Fibroblast of lung (primary cell): ENCODE data around the gene USP31. TPM values are rescaled to one million over a fixed set of nuclear protein-coding genes. Genes with fewer than 3 reads are reported as not detected.

Experiments
- DNase-seq, 2 donors: peaks; one replicate each; pipeline versions ENCODE4 v3.0.0 to v3.0.0-alpha.2; 2010; ENCODE audit warnings: low read depth in 2 of 2
- H2AFZ ChIP-seq: 2 replicates; pipeline ENCODE4 v1.5.1; 2012; ENCODE audit warnings: low read length, control low read depth, inconsistent platforms
- H3K27ac ChIP-seq: 2 replicates; pipeline ENCODE4 v1.5.1; 2011; ENCODE audit warnings: low read length, control low read depth; ENCODE audit not compliant: insufficient read depth
- H3K27me3 ChIP-seq: 2 replicates; pipeline ENCODE4 v1.5.1; 2011; ENCODE audit warnings: mild to moderate bottlenecking, low read length; ENCODE audit not compliant: control insufficient read depth, insufficient read depth
- H3K36me3 ChIP-seq: 2 replicates; pipeline ENCODE4 v1.5.1; 2011; ENCODE audit warnings: low read length; ENCODE audit not compliant: control insufficient read depth, insufficient read depth
- H3K4me1 ChIP-seq: 2 replicates; pipeline ENCODE4 v1.5.1; 2011; ENCODE audit warnings: low read length; ENCODE audit not compliant: control insufficient read depth, insufficient read depth; ENCODE audit errors: extremely low read depth
- H3K4me2 ChIP-seq: 2 replicates; pipeline ENCODE4 v1.5.1; 2011; ENCODE audit warnings: low read length, control low read depth; ENCODE audit not compliant: insufficient read depth; ENCODE audit errors: extremely low read depth
- H3K4me3 ChIP-seq, 4 experiments: fragments of 200-600 bp in 1 of 4; sonication (generic) in 1 of 4; replicated peaks in 1 of 4; 2 replicates each; pipeline ENCODE4 v1.5.1; 2011 to 2016; ENCODE audit warnings: low read length in 4 of 4, low read depth in 3 of 4, mild to moderate bottlenecking in 3 of 4, control low read depth in 2 of 4, inconsistent platforms in 1 of 4, mixed read lengths in 1 of 4; ENCODE audit not compliant: insufficient read depth in 1 of 4; ENCODE audit errors: control extremely low read depth in 1 of 4
- H3K79me2 ChIP-seq: 2 replicates; pipeline ENCODE4 v1.5.1; 2012; ENCODE audit warnings: mild to moderate bottlenecking, low read length, inconsistent platforms; ENCODE audit not compliant: control insufficient read depth, insufficient read depth
- H3K9ac ChIP-seq: 2 replicates; pipeline ENCODE4 v1.5.1; 2011; ENCODE audit warnings: mild to moderate bottlenecking, low read length, control low read depth; ENCODE audit not compliant: insufficient read depth
- H3K9me3 ChIP-seq: 2 replicates; pipeline ENCODE4 v1.5.1; 2012; ENCODE audit warnings: low read depth, low read length; ENCODE audit not compliant: control insufficient read depth, insufficient read depth
- H4K20me1 ChIP-seq: 2 replicates; pipeline ENCODE4 v1.5.1; 2011; ENCODE audit warnings: low read length; ENCODE audit not compliant: control insufficient read depth, insufficient read depth; ENCODE audit errors: extremely low read depth
- CTCF ChIP-seq, 2 donors: IDR thresholded peaks in 1 of 2; conservative IDR thresholded peaks in 1 of 2; 1 replicate in 1 of 2; 2 replicates in 1 of 2; pipeline ENCODE4 v1.5.1; 2011 to 2012; ENCODE audit warnings: low read length in 2 of 2, control low read depth in 1 of 2, inconsistent platforms in 1 of 2, low read depth in 1 of 2, mild to moderate bottlenecking in 1 of 2
- EZH2 ChIP-seq: IDR thresholded peaks from 2 replicates; pipeline ENCODE4 v1.5.1; 2012; ENCODE audit warnings: low read length, control low read depth, mild to moderate bottlenecking; ENCODE audit errors: missing control alignments
- polyA plus RNA-seq, 2 donors: library from polyadenylated mRNA; depleted of rRNA in 1 of 2; stranded (reverse) in 1 of 2; unstranded in 1 of 2; fragments of >200 nt; gene quantifications; 2 replicates each; pipeline ENCODE4 v1.2.1, GENCODE V29; 2011 to 2012; ENCODE audit warnings: missing spikeins in 1 of 2
- total RNA-seq: library from RNA; depleted of rRNA; stranded (reverse); fragments of >200 nt; gene quantifications from 2 replicates; pipeline ENCODE4 v1.2.1, GENCODE V29; 2014

The USP31 gene
- total and polyA plus RNA-seq, 2 donors (not counting 1 experiment from before 2014, with no cell fraction given): 4.8 to 5.8 TPM

- Histone ChIP-seq H2AFZ (no peak overlapping the region), H4K20me1 (no peaks in the 10 kb centered on the region), H3K79me2 (no peaks in the 10 kb centered on the region), H3K9ac (no peak overlapping the region), H3K27me3 (no peaks in the 10 kb centered on the region), H3K4me1 (peaks cover 4% of the 10 kb centered on the region), H3K27ac (no peak overlapping the region), H3K9me3 (no peaks in the 10 kb centered on the region), H3K4me2 (no peak overlapping the region), H3K4me3 (no peak overlapping the region), H3K36me3 (peaks cover 12% of the 10 kb centered on the region)
- no peak for DNase-seq
- TF ChIP-seq EZH2 (no peak), CTCF (conservative IDR thresholded peaks at IDR 0.05 in 1 of 2, IDR thresholded peaks at IDR 0.05 in 1 of 2; ENCODE audit: low read depth in 1 of 2, low read length in 2 of 2) (no peak)
Observed at GRCh38 chr16:23068079-23068736, 81.0 kb downstream of the USP31 start.

GRCh38 chr16:23066676-23067075 lies 82.6 kb downstream of the USP31 start:
- H3K4me2 ChIP-seq: no peak overlapping the region
- no peaks in the 10 kb centered on the region for H3K4me1 ChIP-seq
- TF ChIP-seq CTCF (conservative IDR thresholded peaks at IDR 0.05 in 1 of 2, IDR thresholded peaks at IDR 0.05 in 1 of 2; ENCODE audit: low read depth in 1 of 2, low read length in 2 of 2) (no peak), EZH2 (no peak)
- peaks cover 12% of the 10 kb centered on the region for H3K36me3 ChIP-seq
- no peaks in the 10 kb centered on the region for H3K27me3 ChIP-seq
- no peak overlapping the region for H3K9ac ChIP-seq
- no peaks in the 10 kb centered on the region for H4K20me1 ChIP-seq
- H3K9me3 ChIP-seq: no peaks in the 10 kb centered on the region
- no peak overlapping the region for H2AFZ ChIP-seq
- H3K79me2 ChIP-seq: no peaks in the 10 kb centered on the region
- no peak for DNase-seq
- no peak overlapping the region for H3K27ac ChIP-seq
- no peak overlapping the region for H3K4me3 ChIP-seq

- Histone ChIP-seq H2AFZ (no peak overlapping the region), H3K4me1 (no peaks in the 10 kb centered on the region), H3K9ac (no peak overlapping the region), H3K27me3 (no peaks in the 10 kb centered on the region), H3K9me3 (no peaks in the 10 kb centered on the region), H3K36me3 (peaks cover 10% of the 10 kb centered on the region), H4K20me1 (no peaks in the 10 kb centered on the region), H3K4me2 (no peak overlapping the region), H3K79me2 (no peaks in the 10 kb centered on the region), H3K4me3 (no peak overlapping the region), H3K27ac (no peak overlapping the region)
- DNase-seq: no peak
- no peak for TF ChIP-seq EZH2
- no peak for TF ChIP-seq CTCF (conservative IDR thresholded peaks at IDR 0.05 in 1 of 2, IDR thresholded peaks at IDR 0.05 in 1 of 2; ENCODE audit: low read depth in 1 of 2, low read length in 2 of 2)
Observed at GRCh38 chr16:23064639-23065038, 84.6 kb downstream of the USP31 start.
